HG03457 (cell line): ENCODE data around the gene INPP4B.
"Not testable (repeated sequence)": the region's sequence is repeated elsewhere in the genome, so short reads cannot be mapped to it uniquely, and the experiment has no call there.

Source experiments
- ATAC-seq: cut with Tn5 transposase; IDR thresholded peaks from one replicate; pipeline ENCODE4 v1.9.1; 2021; ENCODE audit warnings: moderate number of reproducible peaks; ENCODE audit not compliant: unreplicated experiment

INPP4B gene

DNA sequence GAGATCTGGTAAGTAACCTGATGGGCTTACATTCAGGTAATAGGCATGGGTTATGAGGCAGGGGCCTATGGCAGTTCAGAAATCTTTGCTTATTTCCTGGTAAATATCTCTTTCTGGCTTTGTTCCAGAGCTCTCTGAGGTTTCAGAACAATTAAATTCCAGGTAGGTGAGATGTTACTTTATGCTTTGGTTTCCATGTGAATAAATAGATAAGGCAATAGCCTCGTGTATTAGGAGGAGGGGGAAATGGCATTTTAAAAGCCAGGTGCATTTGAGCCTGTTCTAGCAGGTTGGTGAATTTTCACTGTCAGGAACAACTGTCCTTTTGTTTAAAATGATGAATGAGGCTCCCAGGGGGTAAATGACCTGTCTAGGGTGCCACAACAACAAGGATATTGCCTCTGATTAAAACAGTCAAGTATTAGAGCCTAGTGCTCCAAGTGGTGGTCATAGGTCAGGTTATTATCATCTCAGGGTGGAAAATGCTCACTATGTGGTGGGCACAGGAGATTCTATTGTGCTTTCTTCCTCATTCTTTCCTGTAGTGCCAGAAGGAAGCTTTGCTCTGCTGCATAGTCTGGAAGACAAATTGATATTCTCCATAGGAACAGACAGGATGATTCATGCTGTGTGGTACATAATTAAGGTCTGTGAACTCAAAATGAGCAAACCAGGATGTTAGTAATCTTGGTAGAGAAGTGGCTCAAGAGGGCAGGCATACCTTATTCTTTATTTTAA lies 296.2 kb downstream of the INPP4B start:
- ATAC-seq, result no peak

DNA sequence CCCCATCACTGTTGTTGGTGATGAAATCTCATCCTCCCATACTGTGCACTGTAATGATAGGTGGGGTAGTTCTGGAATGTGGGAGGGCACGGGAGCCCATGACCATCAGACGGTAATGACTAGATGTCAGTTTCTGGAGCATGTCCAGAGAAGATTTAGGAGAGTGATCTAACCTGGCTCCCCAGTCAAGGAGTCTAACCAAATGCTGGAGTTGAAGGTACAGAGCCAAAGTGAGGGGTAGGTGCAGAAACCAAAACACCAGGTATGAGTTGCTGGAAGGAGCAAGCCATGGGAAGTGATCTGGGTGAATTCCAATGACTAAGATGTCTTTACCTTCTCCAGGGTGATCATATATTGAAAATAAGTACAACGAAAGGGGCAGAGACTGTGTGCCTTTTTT lies 296.9 kb downstream of the INPP4B start:
- no peak for ATAC-seq

DNA sequence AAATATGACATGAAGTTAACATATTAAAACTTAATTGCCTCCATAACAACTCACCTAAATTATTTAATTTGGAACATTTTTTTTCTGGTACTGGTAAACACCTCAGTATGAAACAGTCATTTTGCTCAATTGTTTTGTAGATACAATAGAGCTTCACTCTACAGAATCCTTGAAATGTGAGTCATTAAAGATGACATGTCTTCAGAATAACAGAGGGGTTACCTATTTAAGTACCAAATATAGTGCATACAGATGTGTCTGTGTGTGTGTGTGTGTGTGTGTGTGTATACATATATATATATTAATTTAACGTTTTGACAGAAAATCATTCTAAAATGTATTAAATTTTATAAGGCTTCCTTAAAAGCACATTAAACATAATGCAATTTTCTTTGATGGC lies 297.6 kb downstream of the INPP4B start:
- ATAC-seq, result no peak

DNA sequence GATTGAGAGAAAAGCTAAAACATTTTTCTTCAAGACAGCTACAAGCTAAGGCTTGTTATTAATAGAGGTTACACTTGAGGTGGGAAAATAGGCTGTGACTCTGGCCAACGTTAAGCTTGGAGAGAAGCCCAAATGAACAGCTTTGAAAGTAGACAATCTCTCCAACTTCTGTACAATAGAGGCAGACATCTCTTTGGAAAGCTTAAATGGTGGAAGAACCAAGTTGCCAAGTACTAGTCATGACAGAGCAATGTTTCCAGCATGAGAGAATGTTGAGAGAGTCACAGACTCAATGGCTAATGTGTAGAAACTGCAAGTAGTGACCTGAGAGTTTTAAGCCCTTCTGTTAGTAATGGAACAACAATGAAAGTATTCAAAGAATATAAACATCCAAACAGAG lies 298.1 kb downstream of the INPP4B start:
- no peak for ATAC-seq

DNA sequence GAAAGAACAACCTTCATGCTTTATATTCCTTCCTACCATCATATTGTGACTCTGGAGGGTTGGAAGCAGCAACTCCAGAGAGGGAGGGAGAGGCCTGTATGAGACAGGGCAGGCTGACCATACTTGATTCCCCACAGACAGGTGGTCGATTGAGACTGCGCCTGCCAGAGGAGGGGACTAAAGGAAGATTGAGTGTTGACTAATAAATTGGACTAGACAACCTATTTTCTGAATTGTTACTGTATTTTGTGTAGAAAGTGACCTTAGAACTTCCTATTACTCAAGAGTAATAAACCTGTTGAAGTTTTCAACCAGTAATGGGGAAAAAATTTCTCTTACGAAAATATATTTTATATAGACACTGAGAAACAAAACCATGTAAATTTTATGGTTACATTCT lies 301.5 kb downstream of the INPP4B start:
- ATAC-seq, result no peak

DNA sequence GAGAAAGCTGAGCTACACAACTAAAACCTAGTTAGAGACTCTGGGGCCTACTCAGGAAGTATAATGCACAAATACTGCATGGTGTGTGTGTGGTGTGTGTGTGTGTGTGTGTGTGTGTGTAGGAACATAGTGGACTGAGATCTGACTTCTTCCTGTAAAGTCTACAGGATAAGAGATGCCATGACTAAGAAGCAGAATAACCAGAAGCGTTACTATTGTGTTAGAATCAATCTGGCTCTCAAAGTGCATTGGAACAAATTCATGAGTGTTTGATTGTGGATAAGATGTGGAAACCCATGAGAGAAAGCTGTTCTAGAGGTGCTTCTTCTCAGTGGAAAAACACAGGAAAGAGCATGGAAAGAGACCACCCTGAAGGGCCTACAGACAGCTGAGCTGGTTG lies 302.1 kb downstream of the INPP4B start:
- ATAC-seq, result no peak

DNA sequence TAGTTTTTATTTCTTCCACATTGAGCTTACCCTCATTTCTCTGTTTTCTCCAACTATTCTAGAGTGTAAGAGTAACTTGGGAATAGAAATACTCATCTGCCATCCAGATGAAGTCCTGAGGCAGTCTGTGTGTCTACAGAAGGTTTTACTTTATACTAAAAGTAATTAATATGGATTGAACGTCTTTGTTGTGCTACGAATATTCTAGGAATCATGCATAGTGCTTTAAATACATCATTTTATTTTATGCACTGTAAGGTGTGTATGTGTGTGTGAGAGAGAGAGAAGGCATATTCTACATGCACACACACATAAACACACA lies 305.7 kb downstream of the INPP4B start:
- no peak for ATAC-seq

DNA sequence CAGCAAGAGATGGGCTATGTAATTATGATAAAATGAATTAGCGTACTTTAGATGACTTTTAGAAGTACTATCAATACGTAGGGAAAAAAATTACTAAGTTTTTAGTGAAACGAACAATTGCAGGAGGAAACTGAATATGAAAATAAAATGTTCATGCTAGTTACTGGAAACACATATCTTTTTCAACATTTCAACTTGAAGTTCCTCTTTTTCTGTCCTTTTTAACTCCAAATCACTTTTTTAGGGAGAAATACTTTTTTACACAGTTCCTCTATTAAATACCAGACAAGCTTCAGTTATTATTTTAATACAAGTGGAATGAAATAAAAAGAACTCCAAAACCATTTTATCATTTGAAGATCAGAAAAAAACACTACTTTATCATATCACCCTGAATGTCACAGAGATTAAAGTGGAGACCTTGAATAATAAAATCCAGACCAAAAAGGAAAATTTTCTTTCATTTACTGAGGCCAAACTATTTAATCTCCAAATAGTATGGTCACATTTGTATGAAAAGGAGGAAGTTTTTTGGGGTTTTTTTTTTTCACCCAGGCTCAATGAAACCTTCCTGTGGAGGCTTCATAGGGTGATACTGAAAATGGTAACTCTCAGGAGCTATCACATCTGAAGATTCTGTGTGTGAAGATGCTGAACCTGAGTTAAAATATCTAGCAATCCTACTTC lies 306.2 kb downstream of the INPP4B start:
- ATAC-seq, result no peak

DNA sequence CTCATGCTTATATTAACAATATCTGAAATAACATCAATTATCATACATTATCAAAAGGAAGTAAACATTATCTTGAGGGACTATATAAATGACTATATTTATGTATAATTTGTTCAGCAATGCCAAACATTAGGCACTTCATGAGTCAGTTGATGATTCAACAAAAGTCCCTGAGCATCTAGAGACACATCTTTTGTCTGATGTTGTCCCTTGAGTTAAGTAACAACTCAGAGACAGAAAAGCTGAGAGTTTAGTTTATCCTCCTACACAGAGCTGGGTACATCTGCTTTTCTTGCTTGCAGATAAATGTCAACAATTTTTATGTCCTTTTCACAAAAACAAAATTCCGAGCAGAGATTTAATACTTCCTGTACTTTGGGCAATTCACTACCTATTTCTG lies 311.1 kb downstream of the INPP4B start:
- no peak for ATAC-seq

DNA sequence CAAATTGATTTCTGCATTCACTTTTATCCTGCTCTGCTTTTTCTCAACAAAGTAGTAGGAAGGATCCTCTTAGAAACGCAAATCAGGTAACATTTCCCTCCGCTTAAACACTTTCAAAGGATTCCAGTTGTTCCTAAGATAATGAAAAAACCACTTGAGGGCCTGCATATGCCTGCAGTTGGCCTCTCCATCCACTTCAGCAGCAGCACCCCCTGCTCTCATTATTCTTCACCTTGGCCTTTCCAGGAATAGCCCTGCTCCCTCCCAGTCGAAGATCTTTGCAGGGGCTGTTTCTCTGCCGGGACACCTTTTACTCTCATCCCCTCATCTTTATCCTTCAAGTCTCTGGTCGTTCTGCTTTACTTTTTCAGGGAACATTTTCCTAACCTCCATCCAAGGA lies 314.0 kb downstream of the INPP4B start:
- ATAC-seq, result no peak

DNA sequence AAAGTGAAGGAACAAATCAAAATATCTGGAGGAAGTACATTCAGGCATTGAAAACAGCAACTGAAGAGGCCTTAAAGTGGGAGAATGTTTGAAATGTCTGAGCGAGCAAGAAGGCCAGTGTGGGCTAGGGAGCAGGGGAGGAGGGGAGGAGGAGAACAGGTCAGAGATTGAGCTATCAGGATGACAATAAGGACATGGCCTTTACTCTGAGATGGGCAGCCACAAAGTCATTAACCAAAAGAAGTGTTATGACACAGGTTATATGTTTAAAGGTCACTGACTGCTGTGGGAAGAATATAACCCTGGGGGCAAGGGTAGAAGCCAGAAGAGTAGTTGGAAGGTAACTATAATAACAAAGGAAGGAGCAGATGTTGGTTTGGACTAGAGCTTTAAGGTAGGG lies 315.4 kb downstream of the INPP4B start:
- ATAC-seq, result no peak

DNA sequence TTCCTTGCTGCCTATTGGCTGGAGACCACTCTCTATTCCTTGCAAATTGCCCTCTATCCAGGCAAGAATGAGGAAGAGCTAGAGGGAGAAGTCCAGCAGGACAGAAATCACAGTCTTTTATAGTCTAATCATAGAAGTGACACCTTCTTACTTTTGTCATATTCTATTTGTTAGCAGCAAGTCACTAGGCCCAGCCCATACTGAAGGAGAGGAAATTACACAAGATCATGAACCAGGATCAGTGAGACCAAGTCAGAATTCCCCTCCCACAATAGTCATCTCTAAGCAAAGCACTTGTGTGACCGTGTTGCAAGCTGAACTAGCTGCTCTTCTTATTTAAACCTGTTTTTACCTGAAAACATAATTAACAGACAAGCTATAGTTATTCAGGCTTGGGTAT lies 317.7 kb downstream of the INPP4B start:
- ATAC-seq, result no peak

DNA sequence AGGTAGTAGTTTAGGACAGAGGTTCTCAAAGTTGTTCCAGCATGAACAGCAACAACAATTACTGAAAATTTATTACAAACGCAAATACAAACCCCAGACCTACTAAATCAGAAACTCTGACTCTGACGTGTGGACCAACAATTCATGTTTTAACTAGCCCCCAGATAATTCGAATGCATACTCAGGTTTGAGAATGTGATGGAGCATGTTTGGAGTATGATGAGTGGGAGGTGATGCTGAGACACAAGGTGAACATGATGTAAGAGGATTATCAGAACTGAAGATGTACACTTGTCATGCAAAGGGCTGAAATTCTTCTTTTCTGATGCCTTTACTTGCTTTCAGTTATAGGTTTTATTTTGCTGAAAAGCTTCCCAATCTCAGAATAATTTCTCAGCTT lies 323.0 kb downstream of the INPP4B start:
- no peak for ATAC-seq

DNA sequence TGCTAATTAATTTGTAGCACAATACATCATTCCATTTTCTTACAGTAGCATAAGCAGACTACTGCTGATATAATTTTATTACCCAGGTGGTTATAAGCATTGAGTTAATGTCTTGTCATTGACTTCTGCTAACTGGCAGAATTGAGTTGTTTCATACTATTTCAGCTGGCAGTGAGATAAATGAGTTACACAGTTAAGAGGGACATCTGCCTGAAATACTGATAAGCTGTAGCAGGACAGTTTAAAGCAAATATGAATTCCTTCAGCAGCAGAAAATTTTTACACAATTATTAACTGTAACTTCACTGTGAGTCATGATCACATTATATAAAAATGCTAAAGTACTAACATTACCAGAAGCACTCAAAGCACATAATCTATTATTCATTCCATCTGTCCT lies 326.8 kb downstream of the INPP4B start:
- no peak for ATAC-seq

DNA sequence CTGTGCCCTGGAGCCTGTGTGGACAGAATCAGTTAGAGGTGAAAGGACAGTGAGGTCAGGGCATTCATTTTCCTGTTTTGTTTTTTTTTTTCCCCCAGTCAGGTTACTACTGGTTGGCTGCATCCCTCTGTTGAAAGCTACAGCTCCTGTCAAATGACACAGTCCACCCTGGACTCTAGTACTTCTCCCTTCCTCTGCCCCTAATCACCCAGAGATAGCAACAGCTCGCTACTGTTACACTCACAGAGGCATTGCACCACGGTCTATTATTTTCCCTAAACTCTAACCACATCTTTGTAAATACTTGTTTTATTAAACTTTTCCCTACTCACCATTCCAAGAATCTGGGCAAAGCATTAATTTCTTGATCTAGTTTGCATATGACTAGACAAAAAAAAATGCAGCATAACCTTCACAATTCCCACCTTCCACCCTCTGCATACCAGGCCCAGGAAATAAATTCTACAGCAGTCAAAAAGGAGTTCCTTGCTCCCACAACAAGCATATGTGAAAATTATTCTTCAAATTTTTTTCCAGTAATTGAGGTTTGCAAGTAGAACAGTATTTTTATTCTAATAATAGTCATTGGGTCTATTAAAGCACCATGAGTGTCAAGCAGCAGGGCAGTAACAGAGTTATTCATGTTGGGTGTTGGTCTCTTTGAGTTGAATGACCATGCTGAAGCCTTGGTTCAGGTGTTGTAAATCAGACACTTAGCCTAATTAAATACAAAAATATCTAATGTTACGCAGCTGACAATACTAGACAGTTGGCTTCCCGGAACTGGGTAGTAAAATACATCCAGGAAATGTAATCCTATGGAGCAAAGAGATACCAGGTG lies 329.2 kb downstream of the INPP4B start:
- ATAC-seq, result no peak

DNA sequence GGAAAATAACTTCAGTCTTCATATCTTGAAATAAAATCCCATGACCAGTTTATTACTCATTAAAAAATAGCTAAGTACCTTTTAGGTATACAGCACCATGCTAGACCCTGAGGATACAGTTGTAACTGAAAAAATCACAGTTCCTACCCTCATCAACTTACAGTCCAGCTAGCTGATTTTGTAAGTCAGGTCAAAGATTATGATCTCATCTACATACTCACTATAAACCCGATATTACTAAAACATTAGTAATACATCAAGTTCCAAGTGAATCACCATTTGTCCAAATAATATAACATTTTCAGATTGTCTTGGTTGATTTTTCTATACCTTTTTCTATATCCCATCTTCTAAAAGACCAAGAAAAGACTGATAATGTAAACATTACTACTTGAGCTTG lies 333.9 kb downstream of the INPP4B start:
- ATAC-seq, result no peak

DNA sequence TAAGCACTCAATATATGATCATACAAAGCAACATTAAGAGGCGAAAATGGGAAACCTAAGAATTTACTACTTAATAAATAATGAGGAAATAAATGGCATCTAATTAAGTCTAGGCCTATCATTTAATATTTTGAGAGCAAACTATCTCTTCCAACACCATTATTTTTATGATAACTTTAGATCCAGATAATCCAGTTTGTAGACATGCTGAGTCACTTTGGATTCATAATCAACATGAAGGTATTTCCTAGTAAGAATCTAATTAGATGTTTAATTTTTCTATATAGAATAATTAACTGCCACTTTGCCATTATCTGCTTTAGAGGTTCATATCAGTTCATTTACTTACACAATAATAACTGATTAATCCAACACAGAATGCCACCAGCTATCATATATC lies 336.2 kb downstream of the INPP4B start:
- no peak for ATAC-seq

DNA sequence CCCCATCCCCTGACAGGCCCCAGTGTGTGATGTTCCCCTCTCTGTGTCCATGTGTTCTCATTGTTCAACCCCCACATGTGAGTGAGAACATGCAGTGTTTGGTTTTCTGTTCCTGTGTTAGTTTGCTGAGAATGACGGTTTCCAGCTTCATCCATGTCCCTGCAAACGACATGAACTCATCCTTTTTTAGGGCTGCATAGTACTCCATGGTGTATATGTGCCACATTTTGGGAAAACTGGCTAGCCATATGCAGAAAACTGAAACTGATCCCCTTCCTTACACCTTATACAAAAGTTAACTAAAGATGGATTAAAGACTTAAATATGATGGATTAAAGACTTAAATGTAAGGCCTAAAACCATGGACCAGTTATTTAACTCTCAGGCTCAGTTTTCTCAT lies 336.7 kb downstream of the INPP4B start:
- not testable (repeated sequence) for ATAC-seq

DNA sequence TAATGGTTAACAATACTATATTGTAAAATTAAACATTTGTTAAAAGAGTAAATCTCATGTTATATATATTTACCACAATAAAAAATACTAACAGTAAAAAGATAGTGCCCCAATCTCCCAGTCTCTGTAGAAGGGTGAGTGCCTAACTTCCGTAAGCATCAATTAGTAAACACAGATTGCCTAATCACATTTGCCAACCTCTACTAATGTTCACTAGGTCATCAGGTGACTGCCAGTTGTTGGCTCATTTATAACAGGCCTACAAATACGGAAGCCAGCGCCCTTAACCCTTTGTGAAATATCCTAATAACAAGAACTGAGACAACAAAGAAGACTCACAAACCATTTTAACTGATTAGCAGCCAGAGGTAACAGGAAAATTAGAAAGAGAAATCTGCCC lies 345.1 kb downstream of the INPP4B start:
- ATAC-seq, result no peak

DNA sequence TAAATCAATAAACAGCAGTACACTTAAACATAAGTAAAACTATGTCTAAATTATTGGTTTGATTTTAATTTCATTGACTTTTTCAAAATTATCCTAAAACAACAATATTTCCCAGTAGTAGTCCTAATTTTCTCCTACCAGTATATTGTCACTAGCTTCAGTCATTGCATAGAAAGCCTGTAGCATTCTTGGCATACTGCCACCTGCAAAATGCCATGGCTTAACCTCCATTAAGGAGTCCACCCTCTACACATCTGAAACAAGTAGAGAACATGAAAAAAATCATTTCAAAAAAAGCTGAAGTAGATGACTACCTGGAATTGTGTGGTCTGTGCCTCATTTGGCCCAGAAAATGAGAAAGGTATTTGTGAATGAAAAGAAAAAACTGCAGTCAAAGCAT lies 348.5 kb downstream of the INPP4B start:
- no peak for ATAC-seq

DNA sequence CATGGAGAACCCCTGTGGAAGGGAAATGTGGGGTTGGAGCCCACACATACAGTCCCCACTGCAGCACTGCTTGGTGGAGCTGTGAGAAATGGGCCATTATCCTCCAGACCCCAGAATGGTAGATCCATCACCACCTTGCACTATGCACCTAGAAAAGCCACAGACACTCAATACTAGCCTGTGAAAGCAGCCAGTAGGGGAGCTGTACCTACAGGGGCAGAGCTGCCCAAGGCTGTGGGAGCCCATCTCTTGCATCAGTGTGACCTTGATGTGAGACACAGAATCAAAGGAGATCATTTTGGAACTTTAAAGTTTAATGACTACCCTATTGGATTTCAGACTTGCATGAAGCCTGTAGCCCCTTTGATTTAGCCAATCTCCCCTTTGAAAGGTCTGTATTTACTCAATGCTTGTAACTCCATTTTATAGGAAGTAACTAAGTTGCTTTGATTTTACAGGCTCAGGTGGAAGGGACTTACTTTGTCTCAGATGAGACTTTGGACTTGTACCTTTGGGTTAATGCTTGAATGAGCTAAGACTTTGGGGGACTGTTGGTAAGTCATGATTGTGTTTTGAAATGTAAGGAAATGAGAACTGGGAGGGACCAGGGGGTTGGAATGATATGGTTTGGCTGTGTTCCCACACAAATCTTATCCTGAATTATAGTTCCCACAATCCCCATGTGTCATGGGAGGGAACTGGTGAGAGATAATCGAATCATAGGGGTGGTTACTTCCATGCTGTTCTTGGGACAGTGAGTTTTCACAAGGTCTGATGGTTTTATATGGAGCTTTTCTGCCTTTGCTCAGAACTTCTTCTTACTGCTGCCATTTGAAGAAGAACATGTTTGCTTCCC lies 352.6 kb downstream of the INPP4B start:
- ATAC-seq, result no peak
